ENCODE measurements around the gene P2RY8.
A peak's percentile ranks its signal among the peaks of the same experiment; 100 is the strongest.
"Not testable (repeated sequence)": the region's sequence is repeated elsewhere in the genome, so short reads cannot be mapped to it uniquely, and the experiment has no call there.

The P2RY8 gene

GRCh38 chrX:1557442-1557841 lies 20.5 kb upstream of the P2RY8 start:
- H3K27me3 Mint-ChIP-seq; H3K4me3 Mint-ChIP-seq; H3K36me3 Mint-ChIP-seq; ATAC-seq (replicated peaks); H3K27ac Mint-ChIP-seq; DNase-seq; H3K9me3 Mint-ChIP-seq: not testable (repeated sequence)
- peaks cover 30 to 41% of the 10 kb centered on the region in 2 donors for H3K4me1 Mint-ChIP-seq

GRCh38 chrX:1555370-1555769 lies 18.4 kb upstream of the P2RY8 start:
- peak overlapping the region; percentile 85 for H3K27ac Mint-ChIP-seq
- H3K36me3 Mint-ChIP-seq, result peaks cover 8 to 18% of the 10 kb centered on the region in 2 donors
- no peaks in the 10 kb centered on the region for H3K27me3 Mint-ChIP-seq
- H3K4me3 Mint-ChIP-seq, result peak overlapping the region; percentile 33 to 49
- H3K9me3 Mint-ChIP-seq, result peaks cover 16 to 17% of the 10 kb centered on the region in 2 donors
- peaks cover 34 to 45% of the 10 kb centered on the region in 2 donors for H3K4me1 Mint-ChIP-seq
- DNase-seq (no peak), ATAC-seq (replicated peaks) (no peak)

GRCh38 chrX:1554469-1555210 lies 17.7 kb upstream of the P2RY8 start:
- H3K27ac Mint-ChIP-seq, result peak overlapping the region; percentile 85
- peaks cover 16 to 17% of the 10 kb centered on the region in 2 donors for H3K9me3 Mint-ChIP-seq
- H3K36me3 Mint-ChIP-seq, result peaks cover 8 to 21% of the 10 kb centered on the region in 2 donors
- no peaks in the 10 kb centered on the region for H3K27me3 Mint-ChIP-seq
- peak; percentile 95 to 97 for ATAC-seq (replicated peaks)
- H3K4me1 Mint-ChIP-seq, result peaks cover 33 to 50% of the 10 kb centered on the region in 2 donors
- peak; percentile 57 for DNase-seq
- peak overlapping the region; percentile 33 to 49 for H3K4me3 Mint-ChIP-seq

GRCh38 chrX:1551959-1552546 lies 15.1 kb upstream of the P2RY8 start:
- H3K4me3 Mint-ChIP-seq, result peak overlapping the region; percentile 27 to 51
- H3K9me3 Mint-ChIP-seq, result peaks cover 16 to 17% of the 10 kb centered on the region in 2 donors
- DNase-seq (no peak), ATAC-seq (replicated peaks) (no peak)
- peak overlapping the region; percentile 77 for H3K27ac Mint-ChIP-seq
- peaks cover 8 to 24% of the 10 kb centered on the region in 2 donors for H3K36me3 Mint-ChIP-seq
- peaks cover 38 to 71% of the 10 kb centered on the region in 2 donors for H3K4me1 Mint-ChIP-seq
- H3K27me3 Mint-ChIP-seq, result no peaks in the 10 kb centered on the region

- H3K27ac Mint-ChIP-seq, result peak overlapping the region; percentile 99
- H3K4me3 Mint-ChIP-seq, result peak overlapping the region; percentile 79 to 84
- DNase-seq (no peak), ATAC-seq (replicated peaks) (peak; percentile 76 to 81)
- H3K27me3 Mint-ChIP-seq, result no peaks in the 10 kb centered on the region
- peaks cover 7 to 23% of the 10 kb centered on the region in 2 donors for H3K36me3 Mint-ChIP-seq
- peaks cover 5 to 8% of the 10 kb centered on the region in 2 donors for H3K9me3 Mint-ChIP-seq
- peaks cover 30 to 62% of the 10 kb centered on the region in 2 donors for H3K4me1 Mint-ChIP-seq
Measured at GRCh38 chrX:1546691-1547251, 9.8 kb upstream of the P2RY8 start.

GRCh38 chrX:1545776-1546408 lies 8.9 kb upstream of the P2RY8 start:
- peaks cover 3 to 5% of the 10 kb centered on the region in 2 donors for H3K9me3 Mint-ChIP-seq
- peak overlapping the region; percentile 22 to 41 for H3K4me3 Mint-ChIP-seq
- DNase-seq, result no peak
- H3K4me1 Mint-ChIP-seq, result peaks cover 26 to 54% of the 10 kb centered on the region in 2 donors
- peaks cover 5 to 20% of the 10 kb centered on the region in 2 donors for H3K36me3 Mint-ChIP-seq
- ATAC-seq (replicated peaks), result no peak
- H3K27me3 Mint-ChIP-seq, result no peaks in the 10 kb centered on the region
- H3K27ac Mint-ChIP-seq, result peak overlapping the region; percentile 99

GRCh38 chrX:1542994-1543725 lies 6.2 kb upstream of the P2RY8 start:
- peaks cover 5 to 13% of the 10 kb centered on the region in 2 donors for H3K36me3 Mint-ChIP-seq
- H3K27ac Mint-ChIP-seq, result peak overlapping the region; percentile 25
- ATAC-seq (replicated peaks) (no peak), DNase-seq (no peak)
- H3K9me3 Mint-ChIP-seq, result peaks cover 3 to 5% of the 10 kb centered on the region in 2 donors
- H3K4me3 Mint-ChIP-seq, result no peak overlapping the region
- H3K27me3 Mint-ChIP-seq, result no peaks in the 10 kb centered on the region
- peaks cover 19 to 33% of the 10 kb centered on the region in 2 donors for H3K4me1 Mint-ChIP-seq

- not testable (repeated sequence) for H3K27me3 Mint-ChIP-seq; DNase-seq; H3K4me3 Mint-ChIP-seq; H3K36me3 Mint-ChIP-seq; H3K27ac Mint-ChIP-seq; ATAC-seq (replicated peaks); H3K9me3 Mint-ChIP-seq
- H3K4me1 Mint-ChIP-seq, result peaks cover 9 to 29% of the 10 kb centered on the region in 2 donors
Measured at GRCh38 chrX:1539146-1539545, 2.2 kb upstream of the P2RY8 start.

GRCh38 chrX:1537716-1538090 lies 718 bp upstream of the P2RY8 start:
- Mint-ChIP-seq H3K4me1 (peaks cover 8 to 26% of the 10 kb centered on the region in 2 donors), H3K27ac (peak overlapping the region; percentile 99), H3K4me3 (peak overlapping the region; percentile 89 to 94), H3K36me3 (peaks cover 12% of the 10 kb centered on the region in 2 donors)
- not testable (repeated sequence) for DNase-seq; H3K27me3 Mint-ChIP-seq; H3K9me3 Mint-ChIP-seq; ATAC-seq (replicated peaks)

- H3K36me3 Mint-ChIP-seq, result peaks cover 15 to 16% of the 10 kb centered on the region in 2 donors
- no peaks in the 10 kb centered on the region for H3K27me3 Mint-ChIP-seq
- H3K4me1 Mint-ChIP-seq, result peaks cover 8 to 29% of the 10 kb centered on the region in 2 donors
- H3K27ac Mint-ChIP-seq, result peak overlapping the region; percentile 99
- no peaks in the 10 kb centered on the region for H3K9me3 Mint-ChIP-seq
- DNase-seq (no peak), ATAC-seq (replicated peaks) (peak; percentile 17 to 18)
- peak overlapping the region; percentile 89 to 94 for H3K4me3 Mint-ChIP-seq
Measured at GRCh38 chrX:1536712-1537030, 314 bp downstream of the P2RY8 start.

- H3K4me1 Mint-ChIP-seq, result peaks cover 8 to 29% of the 10 kb centered on the region in 2 donors
- H3K9me3 Mint-ChIP-seq, result no peaks in the 10 kb centered on the region
- H3K27ac Mint-ChIP-seq, result peak overlapping the region; percentile 99
- peak overlapping the region; percentile 89 to 94 for H3K4me3 Mint-ChIP-seq
- ATAC-seq (replicated peaks) (peak; percentile 33 to 37), DNase-seq (peak; percentile 85)
- no peaks in the 10 kb centered on the region for H3K27me3 Mint-ChIP-seq
- peaks cover 15 to 16% of the 10 kb centered on the region in 2 donors for H3K36me3 Mint-ChIP-seq
Measured at GRCh38 chrX:1535241-1536041, 1.5 kb downstream of the P2RY8 start.

- peaks cover 15 to 16% of the 10 kb centered on the region in 2 donors for H3K36me3 Mint-ChIP-seq
- H3K4me3 Mint-ChIP-seq, result peak overlapping the region; percentile 89 to 94
- DNase-seq (peak; percentile 58), ATAC-seq (replicated peaks) (peak; percentile 36 to 40)
- no peaks in the 10 kb centered on the region for H3K9me3 Mint-ChIP-seq
- H3K27me3 Mint-ChIP-seq, result no peaks in the 10 kb centered on the region
- peaks cover 8 to 29% of the 10 kb centered on the region in 2 donors for H3K4me1 Mint-ChIP-seq
- H3K27ac Mint-ChIP-seq, result peak overlapping the region; percentile 99
Measured at GRCh38 chrX:1534301-1535168, 2.5 kb downstream of the P2RY8 start.
